ENCODE results near the gene SETD5.
A peak's percentile ranks its signal among the peaks of the same experiment; 100 is the strongest.
"Not testable (repeated sequence)": the region's sequence is repeated elsewhere in the genome, so short reads cannot be mapped to it uniquely, and the experiment has no call there.

Gene SETD5

DNA sequence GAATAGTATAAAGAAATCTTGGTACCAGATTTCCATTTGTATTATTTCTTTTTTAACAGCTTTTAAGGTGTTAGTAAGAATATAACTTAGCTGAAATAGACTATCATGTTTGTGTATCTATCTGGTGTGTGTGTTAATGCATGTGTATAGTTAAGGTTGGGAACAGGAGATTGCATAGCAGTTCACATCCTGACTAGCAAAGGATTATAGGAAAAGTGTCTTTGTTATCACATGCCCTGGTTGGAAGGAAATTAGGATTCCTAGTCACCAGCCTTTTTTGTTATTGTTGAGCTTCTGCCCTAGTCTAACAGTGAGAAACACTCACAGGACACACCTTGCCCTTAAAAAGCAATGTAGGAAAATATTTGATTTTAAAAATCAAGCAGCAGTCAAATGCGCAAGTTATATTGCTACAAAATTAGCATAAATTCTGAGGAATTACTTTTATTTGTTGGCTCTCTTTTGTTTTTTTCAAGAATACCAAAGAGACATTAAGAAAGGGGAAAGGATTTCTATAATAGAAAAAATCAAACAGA lies 58.2 kb downstream of the SETD5 start:
- no peak for FAIRE-seq

DNA sequence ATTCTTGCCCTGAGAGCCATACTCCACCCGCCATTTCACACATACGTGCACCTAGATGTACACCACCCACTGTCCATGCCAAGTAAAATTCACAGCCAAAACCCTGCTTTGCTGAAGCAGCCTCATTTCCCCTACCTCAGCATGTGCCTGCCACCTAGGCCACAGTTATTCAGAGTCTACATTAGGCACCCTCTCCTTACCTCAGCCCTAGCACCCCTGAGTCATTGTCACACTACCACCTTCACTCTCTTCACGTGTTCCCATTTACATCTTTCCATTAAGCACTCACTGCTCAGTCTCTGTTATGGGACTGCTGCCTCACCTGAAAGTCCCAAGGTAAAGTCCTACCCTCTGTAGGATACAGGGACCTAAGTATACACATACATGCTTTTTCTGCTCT lies 70.0 kb downstream of the SETD5 start:
- DNase-seq (ENCODE audit: low spot score) (no peak), FAIRE-seq (no peak)

More for the DNA sequence above, 58.2 kb downstream of the SETD5 start:
- DNase-seq (ENCODE audit: low spot score) = no peak

DNA sequence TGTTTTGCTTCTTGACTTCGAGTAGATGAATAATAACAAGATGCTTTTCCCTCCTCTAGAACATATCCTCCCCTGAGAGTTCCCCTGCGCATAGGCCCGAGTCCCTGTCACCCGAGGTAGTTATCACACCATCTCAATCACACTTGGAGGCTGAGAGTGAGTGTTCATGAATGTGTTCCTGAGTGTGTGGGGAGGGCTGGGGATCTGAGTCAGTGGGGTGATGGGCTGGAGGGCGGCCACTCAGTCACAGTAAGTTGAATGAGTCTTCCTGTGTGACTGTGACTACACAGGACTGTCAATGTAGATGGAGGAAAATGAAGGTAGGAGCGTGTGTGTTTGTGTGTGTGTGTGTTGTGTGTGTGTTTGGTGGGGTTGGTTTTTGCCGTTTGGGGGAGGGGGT lies 71.0 kb downstream of the SETD5 start:
- DNase-seq (ENCODE audit: low spot score) (no peak), FAIRE-seq (no peak)

DNA sequence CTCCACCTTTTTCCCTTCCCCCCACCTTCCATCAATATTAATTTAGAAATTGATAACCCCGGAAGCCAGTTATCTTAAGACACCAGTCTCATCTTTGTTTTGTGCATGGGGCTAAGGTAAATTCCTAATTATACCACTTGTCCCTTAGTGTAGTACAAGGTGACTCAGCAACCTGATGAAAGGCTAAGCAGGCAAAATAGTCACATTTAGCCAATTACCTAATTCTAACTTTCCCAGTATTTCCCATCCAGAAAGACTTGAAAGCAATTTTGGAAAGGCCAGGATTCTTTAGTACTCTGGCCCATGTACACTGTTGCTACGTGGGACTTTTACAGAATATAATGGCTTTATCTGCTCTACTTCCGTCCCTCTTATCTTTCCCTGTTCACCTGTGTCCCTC lies 72.6 kb downstream of the SETD5 start:
- DNase-seq (ENCODE audit: low spot score) = no peak
- no peak for FAIRE-seq

DNA sequence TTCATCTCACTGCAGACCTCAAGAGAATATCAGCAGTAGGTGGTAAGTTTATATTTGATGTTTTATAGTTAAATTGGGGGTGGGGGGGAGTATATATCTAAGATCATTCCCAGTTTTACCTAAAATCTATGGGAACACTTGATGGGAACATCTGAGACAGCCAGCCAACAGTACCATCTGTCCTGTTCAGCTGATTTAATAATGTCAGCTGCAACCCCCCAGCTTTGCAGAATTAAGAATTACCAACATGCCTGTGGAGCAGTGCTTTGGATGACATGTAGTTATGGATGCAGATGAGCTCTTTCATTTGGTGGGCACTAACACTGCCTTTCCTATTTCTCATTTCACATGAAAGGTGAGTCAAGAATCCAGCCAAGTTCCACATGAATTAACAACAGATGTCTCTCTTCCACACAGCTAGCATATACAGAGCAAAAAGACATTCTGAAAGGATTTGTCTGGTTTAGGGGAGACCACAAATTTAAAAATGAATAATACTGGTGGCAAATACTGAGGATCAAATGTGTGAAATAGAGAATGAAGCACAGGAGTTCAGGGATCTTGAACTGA lies 76.2 kb downstream of the SETD5 start:
- no peak for FAIRE-seq
- DNase-seq (ENCODE audit: low spot score) = no peak

DNA sequence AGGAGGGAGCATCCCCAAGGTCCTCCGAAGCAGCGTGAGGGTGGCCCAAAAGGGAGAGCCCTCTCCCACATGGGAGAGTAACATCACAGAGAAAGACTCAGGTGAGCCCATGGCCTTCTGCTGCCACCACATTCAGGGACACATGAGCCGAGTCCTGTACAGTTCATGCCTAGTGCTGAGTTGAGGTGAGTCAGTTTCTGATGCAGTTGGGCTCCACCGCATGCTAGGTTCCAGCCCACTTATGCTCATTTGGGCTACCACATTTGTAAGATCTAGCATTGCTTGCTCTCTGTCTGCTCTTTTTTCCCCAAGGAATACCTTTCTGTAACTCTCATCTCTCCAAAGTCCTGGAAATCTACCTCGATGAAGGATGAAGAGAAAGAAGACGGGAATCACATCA lies 77.1 kb downstream of the SETD5 start:
- no peak for FAIRE-seq
- DNase-seq (ENCODE audit: low spot score) = no peak

DNA sequence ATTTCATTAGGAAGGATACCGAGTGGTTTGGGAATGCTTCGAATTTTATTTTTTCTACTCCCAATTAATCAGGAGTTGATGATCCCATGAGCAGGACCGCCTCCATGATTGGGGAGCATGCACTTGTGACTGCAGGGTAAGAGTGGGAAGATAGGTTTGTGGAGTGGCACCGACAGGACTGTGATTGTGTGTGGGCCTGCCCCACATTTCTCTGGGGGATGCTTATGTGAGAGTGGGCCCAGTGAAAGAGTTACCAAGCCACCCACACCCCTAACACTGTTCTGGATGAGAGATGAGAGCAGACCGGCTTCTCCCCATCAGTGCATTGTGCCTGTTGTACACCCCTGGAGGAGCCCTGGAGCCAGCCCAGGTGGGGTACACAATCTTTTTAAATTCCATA lies 79.5 kb downstream of the SETD5 start:
- FAIRE-seq = no peak

DNA sequence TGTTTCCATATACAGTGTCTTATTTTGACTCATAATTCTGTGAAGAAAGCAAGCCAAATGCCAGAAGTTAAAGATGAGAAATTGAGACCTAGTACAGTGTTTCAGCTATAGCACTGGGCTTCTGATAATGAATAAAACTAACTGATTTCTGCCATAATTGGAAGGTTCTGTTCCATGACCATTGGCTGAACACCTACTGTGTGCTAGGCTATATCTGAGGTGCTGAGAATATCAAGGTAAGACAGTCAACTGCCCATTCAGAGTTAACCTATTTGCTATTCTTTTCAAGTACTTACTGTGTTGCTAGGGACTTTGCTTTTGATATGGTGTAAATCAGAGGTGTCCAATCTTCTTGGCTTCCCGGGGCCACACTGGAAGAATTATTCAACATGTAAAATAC lies 82.8 kb downstream of the SETD5 start:
- FAIRE-seq (no peak), DNase-seq (ENCODE audit: low spot score) (no peak)

More for the DNA sequence above, 79.5 kb downstream of the SETD5 start:
- DNase-seq (ENCODE audit: low spot score) = no peak

DNA sequence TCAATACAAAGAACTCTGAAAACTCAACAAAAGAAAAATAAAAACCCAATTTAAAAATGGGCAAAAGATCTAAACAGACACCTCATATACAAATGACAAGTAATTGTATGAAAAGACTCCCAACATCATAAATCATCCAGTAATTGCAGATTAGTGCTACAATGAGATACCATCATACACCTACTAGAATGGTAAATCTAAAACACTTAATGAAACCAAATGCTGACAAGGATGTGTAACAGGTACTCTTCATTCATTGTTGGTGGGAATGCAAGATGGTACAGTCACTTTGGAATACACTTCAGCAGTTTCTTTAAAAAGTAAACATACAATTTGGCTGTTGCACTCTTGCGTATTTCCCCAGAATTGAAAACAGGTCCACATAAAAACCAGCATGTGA lies 87.8 kb downstream of the SETD5 start:
- DNase-seq (ENCODE audit: low spot score) (no peak), FAIRE-seq (no peak)

DNA sequence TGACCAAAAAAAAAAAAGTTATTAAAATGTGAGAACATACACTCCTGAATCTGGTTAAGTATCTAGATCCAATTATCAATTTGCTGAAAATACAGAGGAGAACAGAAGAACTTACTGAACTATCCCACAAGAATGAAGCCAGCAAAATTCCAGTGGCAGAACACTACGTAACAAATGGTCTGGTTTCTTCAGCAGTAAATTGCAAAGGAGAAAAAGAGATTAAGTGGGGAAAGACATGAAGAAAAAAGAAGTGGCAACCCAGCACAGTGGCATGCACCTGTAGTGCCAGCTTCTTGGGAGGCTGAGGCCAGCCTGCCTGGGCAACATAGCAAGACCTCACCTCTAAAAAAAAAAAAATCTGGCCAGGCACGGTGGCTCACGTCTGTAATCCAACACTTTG lies 94.1 kb downstream of the SETD5 start:
- no peak for FAIRE-seq

DNA sequence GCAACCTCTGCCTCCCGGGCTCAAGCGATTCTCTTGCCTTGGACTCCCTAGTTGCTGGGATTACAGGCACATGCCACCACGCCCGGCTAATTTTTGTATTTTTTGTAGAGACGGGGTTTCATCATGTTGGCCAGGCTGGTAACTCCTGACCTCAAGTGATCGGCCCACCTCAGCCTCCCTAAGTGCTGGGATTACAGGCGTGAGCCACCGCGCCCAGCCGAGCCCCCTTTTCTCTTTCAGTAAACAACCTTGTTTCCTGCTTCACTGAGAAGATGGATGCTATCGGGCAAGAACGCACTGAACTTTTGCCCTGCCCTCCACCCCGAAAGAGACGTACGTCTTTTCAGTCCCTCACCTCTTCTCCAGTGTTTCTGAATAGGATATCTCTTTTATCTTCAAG lies 96.6 kb downstream of the SETD5 start:
- not testable (repeated sequence) for FAIRE-seq; DNase-seq (ENCODE audit: low spot score)

More for the DNA sequence above, 94.1 kb downstream of the SETD5 start:
- no peak for DNase-seq (ENCODE audit: low spot score)

DNA sequence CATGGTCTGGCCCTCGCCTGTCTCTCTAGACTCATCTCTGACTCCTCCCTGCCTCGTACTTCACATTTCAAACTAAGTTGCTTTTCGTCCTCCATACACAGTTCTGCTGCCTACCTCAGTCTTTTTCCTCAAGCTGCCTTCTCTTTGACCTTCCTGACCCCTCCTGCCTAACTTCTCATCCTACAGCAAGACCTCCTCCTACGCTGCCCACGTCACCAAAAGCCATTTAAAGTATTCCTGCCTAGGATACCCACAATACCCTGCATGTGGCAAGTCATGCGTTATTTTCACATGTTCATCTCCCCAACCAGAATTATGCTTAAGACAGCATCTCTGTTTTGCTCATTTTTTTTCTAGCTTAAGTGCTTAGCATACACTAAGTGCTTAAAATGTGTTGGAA lies 99.5 kb downstream of the SETD5 start:
- no peak for FAIRE-seq
- DNase-seq (ENCODE audit: low spot score) = no peak

DNA sequence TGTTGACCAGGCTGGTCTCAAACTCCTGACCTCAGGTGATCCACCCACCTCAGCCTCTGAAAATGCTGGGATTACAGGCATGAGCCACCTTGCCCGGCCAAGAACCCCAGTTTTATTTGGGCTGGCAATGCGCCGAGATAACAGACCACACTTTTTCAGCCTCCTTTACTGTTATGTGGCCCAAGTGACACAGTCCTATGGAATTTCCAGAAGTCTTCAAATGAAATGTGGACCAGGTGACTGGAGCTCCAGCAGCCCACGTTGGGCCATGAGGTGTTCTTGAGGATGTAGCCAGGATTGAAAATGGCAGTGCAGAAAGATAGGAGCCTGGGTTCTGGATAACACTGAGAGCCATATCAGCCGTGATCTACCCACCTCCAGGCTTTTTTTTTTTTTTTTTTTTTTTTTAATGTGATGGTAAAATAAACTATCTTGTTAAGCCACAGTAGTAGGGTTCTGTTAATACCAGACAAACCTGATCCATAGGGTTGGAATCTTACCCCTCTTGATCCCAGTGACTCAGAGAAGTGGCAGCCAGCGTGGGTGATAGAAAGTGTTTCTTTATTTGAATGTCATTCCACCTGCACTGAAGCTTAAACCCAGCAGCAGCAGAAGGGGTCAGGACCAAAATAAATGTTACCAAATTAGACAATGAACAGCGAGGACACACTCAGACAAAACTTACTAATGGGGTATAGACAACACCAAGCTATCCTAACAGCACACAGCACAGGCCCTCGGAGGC lies 100.6 kb downstream of the SETD5 start:
- FAIRE-seq (peak; percentile 18), DNase-seq (ENCODE audit: low spot score) (peak; percentile 74)

DNA sequence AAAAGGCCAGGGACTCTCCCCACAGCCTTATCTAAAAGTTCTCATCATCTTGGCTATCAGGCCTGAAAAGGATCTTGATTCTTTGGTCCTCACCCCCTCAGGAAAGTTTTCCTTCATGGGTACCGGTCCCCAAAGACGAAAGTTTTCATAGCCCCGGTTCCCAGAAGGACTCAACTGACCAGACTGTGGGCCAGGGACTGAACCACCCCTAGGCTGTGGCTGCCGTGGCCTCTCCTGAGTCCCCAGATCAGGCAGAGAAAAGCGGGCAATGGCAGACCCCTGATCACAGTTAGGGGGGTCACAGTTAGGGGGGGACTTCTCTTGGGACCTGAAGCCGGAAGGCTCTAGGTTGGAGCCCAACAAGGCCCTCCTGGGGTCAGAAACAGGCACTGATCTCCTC lies 101.4 kb downstream of the SETD5 start:
- no peak for FAIRE-seq

DNA sequence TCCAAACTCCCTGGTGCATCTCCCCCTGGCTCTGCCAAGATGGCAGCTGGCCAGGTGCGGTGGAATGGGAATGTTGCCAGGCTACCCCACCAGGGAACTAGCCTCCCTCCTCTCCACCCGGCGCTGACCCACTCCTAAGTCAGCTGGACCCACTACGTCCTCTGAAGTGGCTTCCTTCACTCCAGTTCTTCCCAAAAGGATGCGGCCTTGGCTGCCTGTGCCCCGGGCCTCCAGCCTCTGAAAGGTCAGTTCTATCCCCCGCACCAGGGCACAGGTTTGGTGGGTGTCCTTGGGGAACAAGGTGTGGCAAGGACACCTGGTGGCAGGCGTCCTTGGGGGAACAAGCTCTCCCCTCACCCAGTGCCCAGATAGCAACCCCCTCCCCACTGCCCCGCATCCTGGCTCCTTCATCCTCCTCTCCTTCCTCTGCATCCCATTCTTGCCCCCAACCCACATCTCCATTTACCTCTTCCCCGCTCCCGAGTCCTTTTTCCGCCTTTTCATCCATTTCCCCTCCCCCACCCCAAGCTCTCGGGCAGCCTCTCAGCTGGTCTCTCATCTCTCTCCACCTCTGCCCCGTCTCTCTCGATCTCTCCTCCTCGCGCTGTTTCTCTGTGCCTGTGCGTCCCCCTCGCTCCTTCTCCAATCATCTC lies 102.2 kb downstream of the SETD5 start:
- DNase-seq (ENCODE audit: low spot score) = no peak
- FAIRE-seq = no peak

More for the DNA sequence above, 101.4 kb downstream of the SETD5 start:
- no peak for DNase-seq (ENCODE audit: low spot score)

DNA sequence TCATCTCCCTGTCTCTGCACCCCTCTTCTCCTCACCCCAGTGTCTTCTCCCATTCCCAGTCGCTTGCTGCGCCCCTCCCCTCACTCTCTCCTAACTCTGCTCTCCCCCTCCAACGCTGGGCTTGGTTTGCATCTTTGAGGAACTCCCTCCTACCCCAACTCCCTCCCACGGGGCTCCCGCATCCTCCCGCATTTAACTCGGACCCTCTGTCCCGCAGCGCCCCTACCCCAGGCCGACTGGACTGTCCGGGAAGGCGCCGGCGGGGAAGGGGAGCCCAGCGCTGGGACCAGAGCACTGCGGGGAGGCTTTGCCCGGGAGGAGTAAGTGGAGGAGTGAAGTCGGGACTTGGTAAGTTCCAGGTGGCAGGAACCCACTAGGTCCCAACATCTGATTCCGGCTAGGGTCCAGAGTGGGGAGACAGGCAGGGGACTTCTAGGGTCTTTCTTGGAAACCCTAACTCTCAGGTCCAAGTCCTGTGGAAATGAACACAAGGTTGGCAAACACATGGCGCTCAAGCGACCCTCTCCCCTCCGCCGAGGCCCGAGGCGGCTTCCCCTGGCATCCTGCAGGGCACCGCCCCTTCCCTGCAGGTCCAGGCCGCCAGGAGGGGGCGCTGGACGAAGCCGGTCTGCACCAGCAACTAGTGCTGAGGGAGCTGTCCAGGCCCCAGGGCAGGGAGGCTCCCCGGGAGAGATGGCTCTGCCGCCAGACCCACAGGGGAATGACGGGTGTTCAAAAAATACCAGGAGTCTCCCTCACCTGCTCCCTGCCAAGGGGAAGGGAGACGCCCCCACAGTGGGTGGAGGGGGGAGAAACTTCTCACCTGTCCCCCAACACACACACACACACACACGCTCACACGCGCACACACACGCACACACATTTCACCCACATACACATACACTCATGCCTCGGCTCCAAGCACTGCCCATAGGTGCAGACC lies 103.0 kb downstream of the SETD5 start:
- DNase-seq (ENCODE audit: low spot score) (no peak), FAIRE-seq (no peak)

DNA sequence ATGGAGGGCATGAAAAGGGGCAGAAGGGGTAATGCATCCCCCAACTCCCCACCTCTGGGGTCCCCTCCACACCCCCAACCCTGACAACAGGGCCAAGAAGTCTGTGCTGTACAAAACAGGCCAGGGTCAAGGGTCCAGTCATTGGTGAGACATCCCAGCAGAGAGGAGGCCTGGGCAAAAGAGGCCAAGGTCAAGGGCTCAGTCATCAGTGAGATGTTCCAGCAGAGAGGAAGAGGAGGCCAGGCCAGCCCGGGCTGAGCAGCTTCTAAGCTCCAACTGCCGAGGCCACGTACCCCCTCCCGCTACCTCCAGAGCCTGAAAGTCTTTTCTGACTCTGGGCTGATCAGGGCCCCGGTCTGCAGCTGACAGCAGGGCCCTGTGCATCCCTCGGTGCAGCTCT lies 103.8 kb downstream of the SETD5 start:
- no peak for FAIRE-seq
- DNase-seq (ENCODE audit: low spot score) = no peak

DNA sequence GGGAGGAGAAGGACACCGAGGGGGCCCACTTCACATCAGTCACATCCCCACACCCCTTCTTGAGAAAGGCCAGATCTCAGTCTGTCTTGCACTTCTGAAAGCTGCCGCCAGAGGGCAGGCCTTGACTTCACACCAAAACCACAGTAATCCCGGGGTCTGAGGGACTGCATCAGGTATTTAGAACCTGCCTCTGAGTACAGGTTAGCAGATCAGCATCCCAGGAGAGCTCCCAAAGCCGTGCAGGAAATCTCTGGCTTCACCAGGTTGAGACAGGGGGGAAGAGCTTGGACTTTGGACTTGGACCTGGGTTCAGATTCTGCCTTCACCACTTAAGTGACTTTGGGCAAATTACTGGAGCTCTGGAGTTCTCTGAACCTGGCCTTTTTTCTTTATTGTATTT lies 105.9 kb downstream of the SETD5 start:
- DNase-seq (ENCODE audit: low spot score) (peak; percentile 25), FAIRE-seq (no peak)

DNA sequence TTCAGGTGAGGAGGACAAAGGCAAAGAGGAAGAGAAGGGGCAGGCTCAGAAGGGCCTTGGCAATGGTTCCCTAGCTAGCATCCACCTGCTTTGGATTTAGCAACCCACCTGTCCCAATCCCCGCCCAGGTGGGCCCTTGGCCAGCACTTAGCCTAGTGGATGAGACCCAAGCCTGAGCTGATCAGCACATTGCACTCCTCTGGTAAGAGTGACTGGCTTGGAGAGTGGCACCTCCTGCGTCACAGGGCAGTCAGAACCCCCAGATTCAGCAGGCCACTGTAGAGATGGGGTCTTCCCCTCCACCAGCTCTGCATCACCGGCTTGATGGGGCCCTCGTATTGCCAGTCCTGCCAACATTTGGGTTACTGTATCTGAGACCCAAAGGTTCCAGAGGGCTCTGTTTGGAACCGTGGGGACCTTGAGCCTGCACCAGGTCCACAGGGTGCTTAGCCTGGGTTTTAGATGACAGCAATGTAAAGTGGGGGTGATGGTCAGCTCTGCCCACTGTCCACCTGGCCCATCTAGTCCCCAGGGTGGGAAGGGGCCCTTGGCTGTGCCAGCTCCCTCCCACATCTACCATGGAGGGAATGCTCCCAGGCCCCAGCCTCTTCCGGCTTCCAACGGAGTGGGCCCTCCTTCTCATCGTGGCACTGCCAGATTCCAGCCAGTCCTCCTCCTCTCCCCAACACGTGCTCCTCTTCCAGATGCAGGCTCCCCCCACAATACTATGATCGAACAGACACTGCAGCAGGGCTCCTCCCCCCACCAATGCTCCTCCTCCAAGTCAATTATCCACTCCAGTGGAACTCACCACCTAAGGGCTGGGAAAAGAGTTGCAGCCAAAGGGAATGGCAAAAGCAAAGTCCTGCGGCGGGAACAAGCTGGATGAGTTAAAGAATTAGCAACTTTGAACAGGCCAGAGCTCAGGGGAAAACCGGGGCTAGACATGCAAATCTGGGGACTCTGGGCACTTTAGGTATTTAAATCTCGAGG lies 110.5 kb downstream of the SETD5 start:
- no peak for FAIRE-seq
- no peak for DNase-seq (ENCODE audit: low spot score)

DNA sequence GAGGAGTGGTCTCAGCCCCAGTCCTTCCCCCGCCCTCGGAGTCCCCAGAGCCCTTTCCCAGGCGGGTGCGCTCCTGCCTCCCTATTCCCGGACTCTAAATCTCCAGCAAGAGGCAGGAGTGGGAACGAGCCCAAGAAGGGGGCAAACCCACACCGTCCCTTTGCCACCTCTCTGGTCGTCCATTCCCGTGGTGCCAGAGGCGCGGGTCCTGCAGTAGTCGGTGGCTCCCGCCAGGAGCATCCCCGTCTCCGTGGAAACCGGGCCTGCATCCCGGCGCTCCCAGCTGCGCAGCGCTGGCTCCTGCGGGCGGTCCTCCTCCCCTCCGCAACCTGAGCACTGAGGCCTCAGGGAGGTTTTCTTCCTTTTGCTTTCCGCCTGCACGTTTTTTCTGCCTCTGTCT lies 111.4 kb downstream of the SETD5 start:
- DNase-seq (ENCODE audit: low spot score) (no peak), FAIRE-seq (no peak)
